HepG2 (cell line): ENCODE results near the gene B3GNT9. TPM values are rescaled to one million over a fixed set of nuclear protein-coding genes. Genes with fewer than 3 reads are reported as not detected.

Experiments
- ATAC-seq: fragments of 200-7000 bp; cut with Tn5 transposase; 3 replicates; pipeline ENCODE4 v1.9.1; 2020; ENCODE audit warnings: mild to moderate bottlenecking, moderate library complexity
- BruUV-seq: library from RNA; stranded (reverse); fragments of 400-500 nt; replicated peaks from 2 replicates; lab custom pipeline; 2021; lab: Mats Ljungman, UMichigan
- CTCF ChIA-PET: fragments of 300-600 bp; formaldehyde crosslinking; extraction: SDS; loops from one replicate; lab custom pipeline; 2021; ENCODE audit warnings: low total read pairs, inconsistent platforms, low intra/inter-chr PET ratio; lab: Yijun Ruan, JAX
- POLR2A ChIA-PET: fragments of 350-600 bp; sonication (Branson Sonifier 250); formaldehyde crosslinking; loops from one replicate; lab custom pipeline; 2020; ENCODE audit warnings: antibody characterized with exemption, inconsistent platforms; lab: Yijun Ruan, JAX
- DNase-seq: peaks from one replicate; pipeline ENCODE4 v3.0.0-alpha.2; 2015; ENCODE audit warnings: low spot score
- FAIRE-seq: peaks from 3 replicates; lab custom pipeline; 2011; peaks lifted over from hg19 to GRCh38; lab: Jason Lieb, UNC
- H2AFZ ChIP-seq: one replicate; pipeline ENCODE4 v1.6.1; 2011; ENCODE audit warnings: low read length, inconsistent platforms
- H3K27ac ChIP-seq: fragments of 300-600 bp; 3 replicates; pipeline ENCODE4 v1.8.0; 2011; ENCODE audit warnings: mixed run types, mild to moderate bottlenecking, mixed read lengths, low read length, inconsistent platforms; ENCODE audit not compliant: insufficient read depth; ENCODE audit errors: extremely low read length
- H3K27me3 ChIP-seq, 2 experiments: fragments of 200-600 bp in 1 of 2; 2 replicates in 1 of 2; 3 replicates in 1 of 2; pipeline versions ENCODE4 v1.6.0 to v1.8.0; 2011; ENCODE audit warnings: low read length in 2 of 2, mild to moderate bottlenecking in 2 of 2, moderate library complexity in 2 of 2, inconsistent platforms in 1 of 2; ENCODE audit not compliant: insufficient read depth in 2 of 2, control insufficient read depth in 1 of 2
- H3K36me3 ChIP-seq, 2 experiments: fragments of 200-600 bp in 1 of 2; replicated peaks in 1 of 2; 2 replicates in 1 of 2; 3 replicates in 1 of 2; pipeline versions ENCODE4 v1.5.1 to v1.8.0; 2011; ENCODE audit warnings: low read length in 2 of 2, inconsistent platforms in 1 of 2; ENCODE audit not compliant: insufficient read depth in 2 of 2, control insufficient read depth in 1 of 2
- H3K4me1 ChIP-seq: 2 replicates; pipeline ENCODE4 v1.5.1; 2012; ENCODE audit warnings: low read length, inconsistent platforms; ENCODE audit not compliant: insufficient read depth
- H3K4me2 ChIP-seq: 2 replicates; pipeline ENCODE4 v1.6.0; 2011; ENCODE audit warnings: low read depth, low read length, inconsistent platforms
- H3K4me3 ChIP-seq, 3 experiments: fragments of 200-600 bp in 1 of 3; sonication (generic), shearing (Covaris generic) in 1 of 3; replicated peaks in 1 of 3; 2 replicates each; pipeline ENCODE4 v1.5.1; 2011 to 2016; ENCODE audit warnings: low read length in 3 of 3, inconsistent platforms in 2 of 3, low read depth in 2 of 3, mild to moderate bottlenecking in 2 of 3, control low read depth in 1 of 3, mixed read lengths in 1 of 3; ENCODE audit not compliant: insufficient read depth in 1 of 3
- H3K79me2 ChIP-seq: one replicate; pipeline ENCODE4 v1.6.1; 2011; ENCODE audit warnings: low read length, inconsistent platforms; ENCODE audit not compliant: insufficient read depth
- H3K9ac ChIP-seq: 2 replicates; pipeline ENCODE4 v1.6.0; 2011; ENCODE audit warnings: mild to moderate bottlenecking, low read depth, low read length, inconsistent platforms; ENCODE audit not compliant: insufficient read depth
- H3K9me3 ChIP-seq: 2 replicates; pipeline ENCODE4 v1.5.1; 2012; ENCODE audit warnings: mild to moderate bottlenecking, low read length
- H4K20me1 ChIP-seq: 2 replicates; pipeline ENCODE4 v1.6.0; 2011; ENCODE audit warnings: inconsistent platforms, mild to moderate bottlenecking, low read length, moderate library complexity; ENCODE audit not compliant: insufficient read depth
- CHD4 ChIP-seq: fragments of 200-600 bp; sonication (generic); IDR thresholded peaks from 2 replicates; pipeline ENCODE4 v1.7.0; 2017; ENCODE audit warnings: mild to moderate bottlenecking, low read length, borderline replicate concordance
- KAT2B ChIP-seq: fragments of 150-350 bp; IDR thresholded peaks from 2 replicates; pipeline ENCODE4 v1.6.1; 2014; ENCODE audit warnings: low read depth, low read length, borderline replicate concordance
- MXI1 ChIP-seq: IDR thresholded peaks from 3 replicates; pipeline ENCODE4 v1.6.1; 2012; ENCODE audit warnings: low read depth, low read length, inconsistent platforms, borderline replicate concordance
- RFX3 ChIP-seq: IDR thresholded peaks from 2 replicates; pipeline ENCODE4 v1.6.1; 2016; ENCODE audit warnings: missing biosample characterization, missing genetic modification reagents
- TAF15 ChIP-seq: fragments of 200-400 bp; formaldehyde crosslinking; IDR thresholded peaks from one replicate; pipeline ENCODE4 v1.6.1; 2018; ENCODE audit warnings: mild to moderate bottlenecking, low read depth, low read length; ENCODE audit not compliant: poor library complexity, severe bottlenecking
- ZFX ChIP-seq: sonication (generic); formaldehyde crosslinking; IDR thresholded peaks from 2 replicates; pipeline ENCODE4 v1.4.0; 2020; ENCODE audit warnings: mild to moderate bottlenecking, low read depth, missing genetic modification reagents, moderate library complexity
- ZNF264 ChIP-seq: sonication (generic); formaldehyde crosslinking; IDR thresholded peaks from 2 replicates; pipeline ENCODE4 v1.4.0; 2020; ENCODE audit warnings: missing genetic modification reagents
- ZNF3 ChIP-seq: IDR thresholded peaks from 2 replicates; pipeline ENCODE4 v1.7.0; 2017; ENCODE audit warnings: inconsistent platforms
- ZNF337 ChIP-seq: sonication (generic); formaldehyde crosslinking; IDR thresholded peaks from 2 replicates; pipeline ENCODE4 v1.5.1; 2020; ENCODE audit warnings: missing genetic modification reagents, low read depth, mild to moderate bottlenecking, borderline replicate concordance
- WGBS: methylation state at CpG from one replicate; pipeline ENCODE4 v1.1.6; 2017; ENCODE audit warnings: low lambda C conversion rate; 5-methylcytosine and 5-hydroxymethylcytosine counted together
- in situ Hi-C: cut with HindIII; loops from 2 replicates; pipeline ENCODE4 v1.10.0; 2017; ENCODE audit warnings: low pct_unique_long_range_greater_than_20kb; ENCODE audit not compliant: extremely low pct_ligation_motif_present
- intact Hi-C: fragments of 100-400 bp; cut with micrococcal nuclease; formaldehyde crosslinking; loops from one replicate; pipeline ENCODE4 v1.10.0; 2022; ENCODE audit not compliant: unreplicated experiment
- polyA plus RNA-seq, 8 experiments: library from polyadenylated mRNA; depleted of rRNA in 3 of 8; stranded (reverse) in 7 of 8; unstranded in 1 of 8; fragments of >200 nt; fragmentation: Illumina TruSeq in 4 of 8; extraction: Trizol in 4 of 8; gene quantifications; 2 replicates each; pipeline versions ENCODE4 v1.2.1 to v1.2.3, GENCODE V29; 2011 to 2016; ENCODE audit warnings: low read depth in 4 of 8, missing spikeins in 1 of 8, mixed read lengths in 1 of 8; ENCODE audit not compliant: insufficient read depth in 1 of 8
- total RNA-seq, 5 experiments: library from RNA; depleted of rRNA; stranded (reverse); fragments of >200 nt; fragmentation: Illumina TruSeq; extraction: Trizol; gene quantifications; 2 replicates each; pipeline ENCODE4 v1.2.3, GENCODE V29; 2016; ENCODE audit warnings: low read depth in 1 of 5
- TF ChIP-seq, protein P1 (sequence below): sonication (generic); formaldehyde crosslinking; IDR thresholded peaks from 2 replicates; pipeline ENCODE4 v1.5.0; 2020; ENCODE audit warnings: mild to moderate bottlenecking, missing genetic modification reagents, moderate library complexity
- TF ChIP-seq, protein P2 (sequence below): sonication (generic); formaldehyde crosslinking; IDR thresholded peaks from 2 replicates; pipeline ENCODE4 v1.5.1; 2020; ENCODE audit warnings: mild to moderate bottlenecking, missing genetic modification reagents, moderate library complexity

B3GNT9 gene
- total and polyA plus RNA-seq, 2 of the 13 experiments (the other 11 are each of a cell fraction or from before 2014, with no cell fraction given) = 1.5 to 3.1 TPM

DNA sequence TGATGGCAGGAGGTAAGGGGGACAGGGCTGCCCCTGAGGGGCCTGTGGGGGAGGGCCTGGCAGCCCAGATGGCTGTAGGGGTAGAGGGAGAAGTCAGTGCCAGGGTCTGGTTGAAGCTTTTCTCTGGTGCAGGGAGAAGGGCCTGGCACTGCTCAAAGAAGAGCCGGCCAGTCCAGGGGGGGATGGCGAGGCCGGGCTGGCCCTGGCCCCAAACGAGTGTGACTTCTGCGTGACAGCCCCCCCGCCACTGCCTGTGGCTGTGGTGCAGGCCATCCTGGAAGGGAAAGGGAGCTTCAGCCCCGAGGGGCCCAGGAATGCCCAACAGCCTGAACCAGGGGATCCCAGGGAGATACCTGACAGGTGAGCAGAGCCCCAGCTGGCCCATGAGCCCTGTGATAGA, 16.8 kb upstream of the B3GNT9 start:
- ATAC-seq (no peak), FAIRE-seq (no peak), DNase-seq (no peak)
- in situ Hi-C loops = no loop called here
- Histone ChIP-seq H3K79me2 (no peaks in the 10 kb centered on the region), H3K36me3 (no peaks in the 10 kb centered on the region), H3K4me1 (peaks cover 56% of the 10 kb centered on the region), H3K4me3 (no peak overlapping the region), H3K9me3 (no peaks in the 10 kb centered on the region), H2AFZ (no peak overlapping the region), H3K27me3 (peaks cover 9 to 40% of the 10 kb centered on the region in 2 experiments), H3K9ac (no peak overlapping the region), H3K4me2 (no peak overlapping the region), H4K20me1 (no peaks in the 10 kb centered on the region), H3K27ac (no peak overlapping the region)
- CTCF ChIA-PET = no interaction called here
- POLR2A ChIA-PET = interaction anchor here (1.2 kb wide), 1 partner anchor 262 kb away, joined by 3 read pairs; no protein-coding TSS in a partner anchor
- TF ChIP-seq CHD4 (no peak), ZNF337 (CRISPR knock-in tag) (no peak), ZNF264 (no peak), RFX3 (CRISPR knock-in tag) (no peak), KAT2B (no peak), TAF15 (no peak), ZNF3 (CRISPR knock-in tag) (no peak)
- no TSS peak for BruUV-seq
- intact Hi-C loops = no loop called here
- 36% methylated on average over 3 of the region's 7 CpGs for WGBS

DNA sequence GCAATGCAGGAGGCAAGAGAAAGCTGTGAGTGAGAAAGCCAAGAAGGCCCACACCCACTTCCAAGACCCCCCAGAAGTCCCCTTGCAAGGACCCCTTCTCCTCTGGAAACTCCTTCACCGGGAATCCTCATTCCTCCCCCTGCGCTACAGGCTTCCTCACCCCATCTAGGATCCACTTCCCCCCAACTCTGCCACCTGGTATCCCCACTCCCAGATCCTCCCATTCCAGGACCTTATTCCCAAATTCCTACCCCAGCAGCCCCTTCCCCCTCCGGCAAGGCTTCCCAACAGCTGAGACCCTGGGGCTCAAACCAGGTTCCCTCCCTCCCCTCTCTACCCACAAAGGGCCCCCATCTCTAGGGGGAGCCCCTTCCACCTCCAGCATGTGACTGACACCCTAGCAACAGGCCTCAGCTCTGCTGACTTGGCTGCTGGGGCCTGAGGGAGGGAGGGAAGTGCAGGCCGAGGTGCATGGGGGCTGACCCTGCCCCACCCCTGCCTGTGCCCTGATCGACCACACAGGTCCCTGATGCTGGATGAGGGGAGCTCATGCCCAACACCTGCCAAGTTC, 15.9 kb upstream of the B3GNT9 start:
- 34% methylated on average over 5 of the region's 5 CpGs for WGBS
- BruUV-seq = no TSS peak
- Histone ChIP-seq H3K4me3 (no peak overlapping the region; a peak in 1 of 6 replicates), H3K36me3 (no peaks in the 10 kb centered on the region), H3K27me3 (peaks cover 9 to 40% of the 10 kb centered on the region in 2 experiments), H4K20me1 (no peaks in the 10 kb centered on the region), H3K4me2 (no peak overlapping the region), H3K9ac (no peak overlapping the region), H2AFZ (no peak overlapping the region), H3K27ac (no peak overlapping the region), H3K4me1 (peaks cover 49% of the 10 kb centered on the region), H3K79me2 (no peaks in the 10 kb centered on the region), H3K9me3 (no peaks in the 10 kb centered on the region)
- DNase-seq (no peak), ATAC-seq (no peak), FAIRE-seq (no peak)
- POLR2A ChIA-PET = no interaction called here
- intact Hi-C loops = no loop called here
- TF ChIP-seq, protein P1, sequence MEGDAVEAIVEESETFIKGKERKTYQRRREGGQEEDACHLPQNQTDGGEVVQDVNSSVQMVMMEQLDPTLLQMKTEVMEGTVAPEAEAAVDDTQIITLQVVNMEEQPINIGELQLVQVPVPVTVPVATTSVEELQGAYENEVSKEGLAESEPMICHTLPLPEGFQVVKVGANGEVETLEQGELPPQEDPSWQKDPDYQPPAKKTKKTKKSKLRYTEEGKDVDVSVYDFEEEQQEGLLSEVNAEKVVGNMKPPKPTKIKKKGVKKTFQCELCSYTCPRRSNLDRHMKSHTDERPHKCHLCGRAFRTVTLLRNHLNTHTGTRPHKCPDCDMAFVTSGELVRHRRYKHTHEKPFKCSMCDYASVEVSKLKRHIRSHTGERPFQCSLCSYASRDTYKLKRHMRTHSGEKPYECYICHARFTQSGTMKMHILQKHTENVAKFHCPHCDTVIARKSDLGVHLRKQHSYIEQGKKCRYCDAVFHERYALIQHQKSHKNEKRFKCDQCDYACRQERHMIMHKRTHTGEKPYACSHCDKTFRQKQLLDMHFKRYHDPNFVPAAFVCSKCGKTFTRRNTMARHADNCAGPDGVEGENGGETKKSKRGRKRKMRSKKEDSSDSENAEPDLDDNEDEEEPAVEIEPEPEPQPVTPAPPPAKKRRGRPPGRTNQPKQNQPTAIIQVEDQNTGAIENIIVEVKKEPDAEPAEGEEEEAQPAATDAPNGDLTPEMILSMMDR (CRISPR knock-in tag) = peak; percentile 21; the same call in 1 of the 2 replicates
- peak; percentile 28; the same call in 1 of the 2 replicates for TF ChIP-seq ZFX (CRISPR knock-in tag)
- TF ChIP-seq, protein P2, sequence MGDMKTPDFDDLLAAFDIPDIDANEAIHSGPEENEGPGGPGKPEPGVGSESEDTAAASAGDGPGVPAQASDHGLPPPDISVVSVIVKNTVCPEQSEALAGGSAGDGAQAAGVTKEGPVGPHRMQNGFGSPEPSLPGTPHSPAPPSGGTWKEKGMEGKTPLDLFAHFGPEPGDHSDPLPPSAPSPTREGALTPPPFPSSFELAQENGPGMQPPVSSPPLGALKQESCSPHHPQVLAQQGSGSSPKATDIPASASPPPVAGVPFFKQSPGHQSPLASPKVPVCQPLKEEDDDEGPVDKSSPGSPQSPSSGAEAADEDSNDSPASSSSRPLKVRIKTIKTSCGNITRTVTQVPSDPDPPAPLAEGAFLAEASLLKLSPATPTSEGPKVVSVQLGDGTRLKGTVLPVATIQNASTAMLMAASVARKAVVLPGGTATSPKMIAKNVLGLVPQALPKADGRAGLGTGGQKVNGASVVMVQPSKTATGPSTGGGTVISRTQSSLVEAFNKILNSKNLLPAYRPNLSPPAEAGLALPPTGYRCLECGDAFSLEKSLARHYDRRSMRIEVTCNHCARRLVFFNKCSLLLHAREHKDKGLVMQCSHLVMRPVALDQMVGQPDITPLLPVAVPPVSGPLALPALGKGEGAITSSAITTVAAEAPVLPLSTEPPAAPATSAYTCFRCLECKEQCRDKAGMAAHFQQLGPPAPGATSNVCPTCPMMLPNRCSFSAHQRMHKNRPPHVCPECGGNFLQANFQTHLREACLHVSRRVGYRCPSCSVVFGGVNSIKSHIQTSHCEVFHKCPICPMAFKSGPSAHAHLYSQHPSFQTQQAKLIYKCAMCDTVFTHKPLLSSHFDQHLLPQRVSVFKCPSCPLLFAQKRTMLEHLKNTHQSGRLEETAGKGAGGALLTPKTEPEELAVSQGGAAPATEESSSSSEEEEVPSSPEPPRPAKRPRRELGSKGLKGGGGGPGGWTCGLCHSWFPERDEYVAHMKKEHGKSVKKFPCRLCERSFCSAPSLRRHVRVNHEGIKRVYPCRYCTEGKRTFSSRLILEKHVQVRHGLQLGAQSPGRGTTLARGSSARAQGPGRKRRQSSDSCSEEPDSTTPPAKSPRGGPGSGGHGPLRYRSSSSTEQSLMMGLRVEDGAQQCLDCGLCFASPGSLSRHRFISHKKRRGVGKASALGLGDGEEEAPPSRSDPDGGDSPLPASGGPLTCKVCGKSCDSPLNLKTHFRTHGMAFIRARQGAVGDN (CRISPR knock-in tag) = peak; percentile 30; the same call in 1 of the 2 replicates
- no peak for TF ChIP-seq MXI1
- CTCF ChIA-PET = no interaction called here
- in situ Hi-C loops = no loop called here
